ENCODE results near the gene LMLN. TPM values are rescaled to one million over a fixed set of nuclear protein-coding genes. Genes with fewer than 3 reads are reported as not detected.

LMLN gene
- total and polyA plus RNA-seq, 2 of the 8 experiments (the other 6 are each of a cell fraction or from before 2014, with no cell fraction given) = 3.9 to 5.0 TPM

DNA sequence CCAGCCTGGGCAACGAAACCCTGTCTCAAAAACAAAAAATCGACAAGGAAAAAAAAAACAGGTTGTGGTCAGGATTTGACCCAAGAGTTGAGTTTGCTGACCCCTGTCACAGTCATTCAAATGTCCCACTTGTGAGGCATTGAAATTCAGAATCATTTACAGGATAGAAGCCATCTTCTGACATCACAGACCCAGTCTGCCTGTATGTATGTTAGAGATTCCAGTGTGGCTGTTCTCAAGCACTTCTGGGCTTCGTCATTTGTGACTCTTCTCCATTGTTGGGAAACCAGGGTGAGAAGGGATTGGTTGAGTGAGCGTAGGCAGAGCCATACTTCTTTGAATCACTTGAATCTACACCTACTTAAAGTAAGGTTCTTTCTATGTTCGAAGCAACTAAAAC, 57.1 kb downstream of the LMLN start:
- Histone ChIP-seq H3K23me2 (ENCODE audit: low read depth, low read length) (no peaks in the 10 kb centered on the region), H3K14ac (ENCODE audit: insufficient read length) (no peak overlapping the region), H3K79me2 (ENCODE audit: control insufficient read depth in 1 of 2, insufficient read depth in 2 of 2, low read length in 2 of 2) (no peaks in the 10 kb centered on the region), H2BK20ac (ENCODE audit: low read length) (no peak overlapping the region), H3K79me1 (ENCODE audit: low read depth, low read length) (no peaks in the 10 kb centered on the region), H4K20me1 (replicated peaks in 1 of 2; ENCODE audit: control insufficient read depth in 1 of 2, insufficient read depth in 2 of 2, low read length in 2 of 2) (no peaks in the 10 kb centered on the region), H3K23ac (ENCODE audit: insufficient read length) (no peak overlapping the region), H2BK5ac (ENCODE audit: low read depth, low read length) (no peak overlapping the region), H2AK5ac (ENCODE audit: low read depth, low read length) (no peak overlapping the region), H2BK12ac (ENCODE audit: low read depth, low read length) (no peak overlapping the region), H3K4ac (replicated peaks; ENCODE audit: insufficient read length, low read depth, low read length) (no peak overlapping the region), H2BK120ac (replicated peaks; ENCODE audit: low read depth, low read length) (no peak overlapping the region), H3K9ac (replicated peaks in 1 of 4; ENCODE audit: extremely low read depth in 1 of 4, low read depth in 3 of 4, low read length in 3 of 4) (no peak overlapping the region), H3K4me1 (replicated peaks in 1 of 4; ENCODE audit: control insufficient read depth in 3 of 4, insufficient read depth in 4 of 4, low read length in 3 of 4) (no peaks in the 10 kb centered on the region; a peak in 1 of 7 replicates), H4K91ac (replicated peaks; ENCODE audit: insufficient read length, low read length) (no peak overlapping the region), H3K4me3 (ENCODE audit: extremely low read depth in 1 of 4, insufficient read depth in 2 of 4, low read depth in 3 of 4, low read length in 4 of 4) (no peak overlapping the region), H3K27me3 (replicated peaks in 1 of 4; ENCODE audit: control insufficient read depth in 3 of 4, extremely low read depth in 1 of 4, insufficient read depth in 3 of 4, low read length in 3 of 4) (no peaks in the 10 kb centered on the region), H3K4me2 (ENCODE audit: insufficient read depth in 1 of 2, low read depth in 2 of 2, low read length in 2 of 2) (no peak overlapping the region; a peak in 1 of 4 replicates), H3K9me3 (ENCODE audit: insufficient read depth in 2 of 2, low read depth in 1 of 2, low read length in 1 of 2) (no peaks in the 10 kb centered on the region), H3K27ac (ENCODE audit: low read depth, low read length) (no peak overlapping the region), H4K8ac (ENCODE audit: extremely low read depth, insufficient read depth, low read length) (no peak overlapping the region), H2BK15ac (ENCODE audit: low read length) (no peak overlapping the region), H4K5ac (ENCODE audit: insufficient read length, low read depth, low read length) (no peak overlapping the region), H3K36me3 (ENCODE audit: control insufficient read depth in 2 of 4, insufficient read depth in 4 of 4, low read length in 3 of 4) (no peaks in the 10 kb centered on the region), H2AFZ (ENCODE audit: low read length) (no peak overlapping the region), H3K56ac (replicated peaks; ENCODE audit: insufficient read length, low read depth, low read length) (no peak overlapping the region), H3K18ac (ENCODE audit: extremely low read depth, low read length) (no peak overlapping the region)
- WGBS, 2 experiments (ENCODE audit: extremely low coverage in 1 of 2, insufficient coverage in 1 of 2, insufficient read length in 1 of 2, insufficient replicate concordance in 2 of 2, low coverage in 1 of 2, low lambda C conversion rate in 2 of 2, missing lambda C conversion rate in 1 of 2) = 86% methylated on average over 5 of the region's 5 CpGs; no CpG with 5 or more reads in 1 of the 2 experiments
- DNase-seq (ENCODE audit: low read depth in 1 of 2, low spot score in 2 of 2) (no peak), FAIRE-seq (no peak)
- CTCF ChIA-PET (ENCODE audit: partially characterized antibody) = no interaction called here
- POLR2A ChIA-PET (ENCODE audit: partially characterized antibody) = no interaction called here
- TF ChIP-seq POLR2A (IDR thresholded peaks at IDR 0.05; ENCODE audit: control extremely low read depth in 1 of 2, low read depth in 2 of 2, low read length in 2 of 2) = no peak
- no peak for TF ChIP-seq SAP30 (IDR thresholded peaks at IDR 0.05; ENCODE audit: insufficient read depth, insufficient replicate concordance, low read length)

Measured in H1 (cell line).